Omental fat pad (tissue), 4 donors: ENCODE measurements around the gene DDX10. TPM values are rescaled to one million over a fixed set of nuclear protein-coding genes. Genes with fewer than 3 reads are reported as not detected.

Source experiments
- ATAC-seq: fragments of 150-250 bp; one replicate; pipeline ENCODE4 v1.9.1; 2016; ENCODE audit warnings: mild to moderate bottlenecking, moderate library complexity; ENCODE audit not compliant: low FRiP score
- DNase-seq: peaks from one replicate; pipeline ENCODE4 v3.0.0-alpha.2; 2019; ENCODE audit warnings: low spot score
- CTCF ChIP-seq, 3 donors: fragments of 450-650 bp; IDR thresholded peaks; one replicate each; pipeline ENCODE4 v1.5.1; 2016 to 2017; ENCODE audit warnings: antibody characterized with exemption in 3 of 3, mild to moderate bottlenecking in 3 of 3, moderate library complexity in 2 of 3
- total RNA-seq, 4 donors: library from RNA; depleted of rRNA; stranded (reverse); fragments of >200 nt; gene quantifications; one replicate each; pipeline ENCODE4 v1.1.0, GENCODE V29; 2016

The DDX10 gene
- total RNA-seq, 4 donors from 2014 or later, result 20.2 to 60.6 (median 26.5) TPM

- no peak for TF ChIP-seq CTCF (IDR thresholded peaks at IDR 0.05)
- DNase-seq (no peak), ATAC-seq (no peak)
These were observed 231.0 kb downstream of the DDX10 start for GRCh38 chr11:108895579-108896480.

- DNase-seq (no peak), ATAC-seq (no peak)
- TF ChIP-seq CTCF (IDR thresholded peaks at IDR 0.05), result no peak
These were observed 232.2 kb downstream of the DDX10 start for GRCh38 chr11:108897071-108897481.

GRCh38 chr11:108897916-108898315 is 233.0 kb downstream of the DDX10 start:
- ATAC-seq, result no peak
- no peak for TF ChIP-seq CTCF (IDR thresholded peaks at IDR 0.05)

DNA sequence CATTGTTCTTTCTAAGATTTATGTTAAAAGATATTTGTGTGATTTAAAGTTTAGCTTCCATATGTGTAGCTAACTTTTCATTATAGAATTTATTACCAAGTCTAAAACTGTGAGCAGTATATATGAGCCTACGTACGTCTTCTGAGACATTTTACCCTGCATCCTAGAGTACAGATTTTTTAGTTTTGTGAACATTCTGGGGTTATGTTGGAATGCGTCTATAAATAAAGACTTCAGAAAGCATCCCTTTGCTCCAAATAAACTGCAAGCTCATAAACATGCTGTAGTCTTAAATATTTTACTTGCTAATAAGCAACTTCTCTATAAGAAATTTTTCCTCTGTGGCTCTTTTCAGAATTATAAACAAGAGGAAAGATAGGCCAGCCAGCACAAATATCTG is 236.5 kb downstream of the DDX10 start:
- DNase-seq (no peak), ATAC-seq (no peak)
- no peak for TF ChIP-seq CTCF (IDR thresholded peaks at IDR 0.05)

More at GRCh38 chr11:108897916-108898315, 233.0 kb downstream of the DDX10 start:
- no peak for DNase-seq

- TF ChIP-seq CTCF (IDR thresholded peaks at IDR 0.05), result no peak
- ATAC-seq (no peak), DNase-seq (no peak)
These were observed 237.2 kb downstream of the DDX10 start for GRCh38 chr11:108902027-108902469.

- DNase-seq (no peak), ATAC-seq (no peak)
- no peak for TF ChIP-seq CTCF (IDR thresholded peaks at IDR 0.05)
These were observed 239.6 kb downstream of the DDX10 start for GRCh38 chr11:108904480-108904879.

- DNase-seq (no peak), ATAC-seq (no peak)
- TF ChIP-seq CTCF (IDR thresholded peaks at IDR 0.05), result no peak
These were observed 241.5 kb downstream of the DDX10 start for GRCh38 chr11:108906329-108906728.
